Mesodermal cell (in vitro differentiated cells): ENCODE results near the gene WDR5.

Source experiments
- H3K27ac ChIP-seq: 2 replicates; pipeline ENCODE4 v1.7.0; 2013; ENCODE audit warnings: mild to moderate bottlenecking, low read depth, low read length, moderate library complexity; ENCODE audit not compliant: severe bottlenecking
- H3K36me3 ChIP-seq: 2 replicates; pipeline ENCODE4 v1.7.1; 2013; ENCODE audit warnings: mild to moderate bottlenecking, low read length, moderate library complexity; ENCODE audit not compliant: control insufficient read depth, insufficient read depth
- H3K4me1 ChIP-seq: one replicate; pipeline ENCODE4 v1.7.1; 2013; ENCODE audit warnings: mild to moderate bottlenecking, low read length; ENCODE audit not compliant: insufficient read depth, control insufficient read depth, poor library complexity, severe bottlenecking
- H3K4me3 ChIP-seq: 2 replicates; pipeline ENCODE4 v1.7.0; 2013; ENCODE audit warnings: low read length, control low read depth, mild to moderate bottlenecking; ENCODE audit not compliant: insufficient read depth, poor library complexity, severe bottlenecking; ENCODE audit errors: extremely low read depth
- H3K9me3 ChIP-seq: 2 replicates; pipeline ENCODE4 v1.7.1; 2013; ENCODE audit warnings: mild to moderate bottlenecking, low read length, moderate library complexity; ENCODE audit not compliant: control insufficient read depth
- WGBS, 2 experiments: methylation state at CpG; one replicate each; pipeline ENCODE4 v1.1.5; 2013; ENCODE audit warnings: missing lambda C conversion rate in 2 of 2; ENCODE audit not compliant: insufficient coverage in 2 of 2; 5-methylcytosine and 5-hydroxymethylcytosine counted together

Gene WDR5

GRCh38 chr9:134190232-134191121 is 54.6 kb downstream of the WDR5 start:
- Histone ChIP-seq H3K4me3 (no peak overlapping the region), H3K4me1 (peaks cover 7% of the 10 kb centered on the region), H3K9me3 (no peaks in the 10 kb centered on the region), H3K27ac (no peak overlapping the region), H3K36me3 (no peaks in the 10 kb centered on the region)
- 89 to 92% methylated on average over 25 to 28 of the region's 29 CpGs for WGBS, 2 experiments

- Histone ChIP-seq H3K27ac (no peak overlapping the region), H3K9me3 (no peaks in the 10 kb centered on the region), H3K4me3 (no peak overlapping the region), H3K4me1 (peaks cover 7% of the 10 kb centered on the region), H3K36me3 (no peaks in the 10 kb centered on the region)
- 87 to 89% methylated on average over 4 to 5 of the region's 6 CpGs for WGBS, 2 experiments
These were observed 55.8 kb downstream of the WDR5 start for GRCh38 chr9:134191455-134192209.

GRCh38 chr9:134192311-134192950 is 56.5 kb downstream of the WDR5 start:
- Histone ChIP-seq H3K27ac (no peak overlapping the region), H3K4me3 (no peak overlapping the region), H3K4me1 (peaks cover 7% of the 10 kb centered on the region), H3K36me3 (no peaks in the 10 kb centered on the region), H3K9me3 (no peaks in the 10 kb centered on the region)
- 79 to 85% methylated on average over 7 to 8 of the region's 12 CpGs for WGBS, 2 experiments

GRCh38 chr9:134192951-134193731 is 57.3 kb downstream of the WDR5 start:
- Histone ChIP-seq H3K4me1 (peaks cover 7% of the 10 kb centered on the region), H3K27ac (no peak overlapping the region), H3K36me3 (no peaks in the 10 kb centered on the region), H3K9me3 (no peaks in the 10 kb centered on the region), H3K4me3 (no peak overlapping the region)
- WGBS, 2 experiments, result 86% methylated on average over 12 to 18 of the region's 21 CpGs

- peaks cover 7% of the 10 kb centered on the region for H3K4me1 ChIP-seq
- no peak overlapping the region for H3K27ac ChIP-seq
- no peaks in the 10 kb centered on the region for H3K9me3 ChIP-seq
- WGBS, 2 experiments, result 92 to 95% methylated on average over 9 to 11 of the region's 11 CpGs
- no peaks in the 10 kb centered on the region for H3K36me3 ChIP-seq
- no peak overlapping the region for H3K4me3 ChIP-seq
These were observed 58.1 kb downstream of the WDR5 start for GRCh38 chr9:134193912-134194535.

- Histone ChIP-seq H3K4me3 (no peak overlapping the region), H3K9me3 (no peaks in the 10 kb centered on the region), H3K27ac (no peak overlapping the region), H3K36me3 (no peaks in the 10 kb centered on the region), H3K4me1 (peaks cover 4% of the 10 kb centered on the region)
- 87 to 90% methylated on average over 3 of the region's 6 CpGs for WGBS, 2 experiments
These were observed 59.7 kb downstream of the WDR5 start for GRCh38 chr9:134195558-134195957.

- no peaks in the 10 kb centered on the region for H3K36me3 ChIP-seq
- no peak overlapping the region for H3K4me3 ChIP-seq
- H3K4me1 ChIP-seq, result peaks cover 4% of the 10 kb centered on the region
- H3K9me3 ChIP-seq, result no peaks in the 10 kb centered on the region
- WGBS, 2 experiments, result 86 to 100% methylated on average over 2 to 4 of the region's 6 CpGs
- no peak overlapping the region for H3K27ac ChIP-seq
These were observed 61.0 kb downstream of the WDR5 start for GRCh38 chr9:134196911-134197310.

GRCh38 chr9:134198791-134199190 is 62.9 kb downstream of the WDR5 start:
- Histone ChIP-seq H3K4me3 (no peak overlapping the region), H3K9me3 (no peaks in the 10 kb centered on the region), H3K4me1 (no peaks in the 10 kb centered on the region), H3K27ac (no peak overlapping the region), H3K36me3 (no peaks in the 10 kb centered on the region)
- 93% methylated on average over 2 of the region's 3 CpGs; no CpG with 5 or more reads in 1 of the 2 experiments for WGBS, 2 experiments

GRCh38 chr9:134200730-134201129 is 64.8 kb downstream of the WDR5 start:
- no peak overlapping the region for H3K27ac ChIP-seq
- H3K36me3 ChIP-seq, result no peaks in the 10 kb centered on the region
- no peaks in the 10 kb centered on the region for H3K9me3 ChIP-seq
- whole genome bisulfite sequencing, 2 experiments, result no CpG with 5 or more reads among the region's 1 CpG
- peaks cover 11% of the 10 kb centered on the region for H3K4me1 ChIP-seq
- no peak overlapping the region for H3K4me3 ChIP-seq

- H3K27ac ChIP-seq, result no peak overlapping the region
- no peak overlapping the region for H3K4me3 ChIP-seq
- H3K36me3 ChIP-seq, result no peaks in the 10 kb centered on the region
- no peaks in the 10 kb centered on the region for H3K9me3 ChIP-seq
- WGBS, 2 experiments, result no CpG with 5 or more reads among the region's 2 CpGs
- peaks cover 22% of the 10 kb centered on the region for H3K4me1 ChIP-seq
These were observed 67.3 kb downstream of the WDR5 start for GRCh38 chr9:134203224-134203623.
